Urothelium cell line (cell line): ENCODE results near the gene ZC3H4.

ENCODE experiments used
- DNase-seq: peaks from one replicate; pipeline ENCODE4 v3.0.0; 2011; ENCODE audit warnings: low spot score, mixed read lengths
- FAIRE-seq: peaks from 2 replicates; lab custom pipeline; 2011; peaks lifted over from hg19 to GRCh38; lab: Jason Lieb, UNC

The ZC3H4 gene

GRCh38 chr19:47023448-47023794 lies 90.2 kb downstream of the ZC3H4 start:
- no peak for FAIRE-seq
- no peak for DNase-seq

DNA sequence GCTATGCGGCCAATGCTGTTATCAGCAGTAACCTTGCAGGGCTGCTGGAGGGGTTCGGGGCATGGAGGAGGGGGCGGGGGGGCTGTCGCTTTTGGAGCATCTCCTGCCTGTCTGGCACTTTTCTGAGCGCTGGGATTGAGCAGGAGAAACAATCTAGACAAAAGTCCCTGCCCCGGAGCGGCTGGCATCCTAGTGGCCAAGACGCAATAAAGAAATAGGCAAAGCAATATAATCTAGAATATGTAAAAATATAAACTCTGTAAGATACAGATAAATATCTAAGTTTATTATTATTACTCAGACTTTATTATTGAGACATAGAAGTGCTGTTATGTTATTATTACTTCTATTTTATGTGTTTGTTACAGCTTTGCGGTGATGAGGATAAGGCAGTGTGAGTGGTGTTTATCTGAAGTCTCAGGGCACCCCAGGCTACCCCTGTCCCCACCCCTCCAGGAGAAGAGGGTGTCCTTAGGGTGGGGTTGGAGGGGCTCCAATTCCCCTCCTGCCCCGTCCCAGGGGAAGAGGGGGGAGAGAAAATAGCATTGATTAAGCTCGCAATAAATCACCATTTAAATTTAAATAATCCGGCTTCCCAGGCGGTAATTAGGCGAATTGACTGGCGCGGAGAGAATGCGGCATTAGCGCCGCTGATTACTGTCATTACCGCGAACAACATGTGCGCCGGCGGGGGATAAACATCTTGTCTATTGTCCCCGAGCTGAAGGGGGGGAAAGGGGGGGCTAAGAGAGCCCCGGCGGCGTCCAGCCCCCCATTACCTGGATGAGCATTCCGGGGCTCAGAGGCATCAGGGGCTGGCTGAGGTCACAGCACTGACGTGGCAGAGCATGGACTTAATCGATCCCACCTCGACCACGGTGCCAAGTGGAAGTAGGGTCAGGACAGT lies 90.8 kb downstream of the ZC3H4 start:
- DNase-seq: no peak
- no peak for FAIRE-seq

GRCh38 chr19:47022140-47022536 lies 91.4 kb downstream of the ZC3H4 start:
- no peak for DNase-seq
- FAIRE-seq: no peak

DNA sequence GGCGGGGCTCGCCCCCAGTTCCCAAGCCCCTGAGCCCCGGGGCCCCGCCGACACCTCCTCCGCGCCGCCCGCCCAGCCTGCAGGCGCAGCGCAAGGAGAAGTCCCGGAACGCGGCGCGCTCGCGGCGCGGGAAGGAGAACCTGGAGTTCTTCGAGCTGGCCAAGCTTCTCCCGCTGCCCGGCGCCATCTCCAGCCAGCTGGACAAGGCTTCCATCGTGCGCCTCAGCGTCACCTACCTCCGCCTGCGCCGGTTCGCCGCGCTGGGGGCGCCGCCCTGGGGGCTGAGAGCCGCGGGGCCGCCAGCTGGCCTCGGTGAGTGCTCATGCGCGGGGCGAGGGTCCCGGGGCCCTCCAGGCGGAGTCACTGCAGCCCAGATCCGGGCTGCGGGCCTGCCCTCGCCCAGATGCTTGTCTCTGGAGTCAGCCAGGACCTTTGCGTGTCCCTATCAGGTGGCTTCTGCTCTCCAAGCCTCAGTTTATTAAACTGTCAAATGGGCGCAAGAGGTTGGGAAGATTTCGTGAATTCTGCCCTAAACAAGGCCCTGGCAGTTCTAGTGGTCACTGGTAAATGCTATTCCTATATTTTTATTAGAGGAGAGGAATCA lies 91.9 kb downstream of the ZC3H4 start:
- DNase-seq: no peak
- FAIRE-seq: no peak

DNA sequence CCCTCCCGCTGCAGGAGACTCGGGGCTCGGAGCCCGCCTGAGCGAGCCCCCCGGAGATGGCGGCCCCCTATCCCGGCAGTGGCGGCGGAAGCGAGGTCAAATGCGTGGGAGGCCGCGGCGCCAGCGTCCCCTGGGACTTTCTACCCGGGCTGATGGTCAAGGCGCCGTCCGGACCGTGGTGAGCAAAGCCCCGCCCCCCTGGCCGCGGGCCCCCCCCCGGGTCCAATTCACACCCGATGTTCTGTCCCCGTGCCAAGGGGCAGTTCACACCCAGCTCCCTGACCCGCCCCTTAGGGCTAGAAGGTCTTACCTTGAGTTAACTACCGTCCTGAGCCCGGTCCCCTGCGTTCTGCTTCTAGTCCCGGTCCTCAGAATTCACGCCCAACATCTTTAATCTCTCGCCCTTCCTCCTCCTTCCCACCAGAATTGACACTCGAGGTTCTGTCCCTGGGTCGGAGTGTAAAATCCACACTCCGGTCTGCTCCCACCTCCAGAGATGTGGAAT lies 92.5 kb downstream of the ZC3H4 start:
- DNase-seq: peak; percentile 38
- FAIRE-seq: no peak

GRCh38 chr19:47020132-47020805 lies 93.3 kb downstream of the ZC3H4 start:
- FAIRE-seq: no peak
- DNase-seq: no peak

GRCh38 chr19:47019431-47020041 lies 94.0 kb downstream of the ZC3H4 start, which contains the start of gene NPAS1:
Gene NPAS1, plus strand, starts transcription at chr19:47019837. Its CDS starts 1,211 bp downstream, at chr19:47021048.
- FAIRE-seq (no peak), DNase-seq (no peak)

DNA sequence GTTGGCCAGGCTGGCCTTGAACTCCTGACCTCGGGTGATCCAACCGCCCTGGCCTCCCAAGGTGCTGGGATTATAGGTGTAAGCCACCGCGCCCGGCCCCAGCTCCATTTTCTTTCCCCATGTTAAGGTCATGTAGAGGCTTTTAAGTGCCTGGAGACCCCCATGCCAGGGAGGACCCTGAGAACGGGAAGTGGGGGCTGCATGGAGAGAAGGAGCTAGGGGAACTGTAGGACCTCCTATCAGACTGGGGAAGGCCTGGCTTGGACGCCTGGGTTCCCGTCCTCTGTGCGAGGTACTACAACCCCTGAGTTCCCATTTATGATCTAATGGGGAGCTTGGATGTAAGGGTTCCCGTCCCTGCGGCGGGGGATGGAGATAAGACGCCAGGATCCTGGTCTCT lies 94.7 kb downstream of the ZC3H4 start:
- FAIRE-seq (no peak), DNase-seq (no peak)
